RWPE1 (cell line): ENCODE results near the gene TLR2.
A peak's percentile ranks its signal among the peaks of the same experiment; 100 is the strongest.

Source experiments
- CTCF ChIA-PET: fragments of 350-600 bp; sonication (Branson Sonifier 250); formaldehyde crosslinking; extraction: SDS; loops from one replicate; lab custom pipeline; 2021; lab: Yijun Ruan, JAX
- POLR2A ChIA-PET: fragments of 400-600 bp; formaldehyde crosslinking; extraction: SDS; loops from one replicate; lab custom pipeline; 2020; ENCODE audit warnings: antibody characterized with exemption; ENCODE audit not compliant: low non-redundant PET; lab: Yijun Ruan, JAX
- DNase-seq: peaks from one replicate; pipeline ENCODE4 v3.0.0; 2012; ENCODE audit warnings: low spot score
- H3K27ac ChIP-seq: fragments of 450-650 bp; 2 replicates; pipeline ENCODE4 v1.5.1; 2017
- CTCF ChIP-seq: fragments of 450-650 bp; conservative IDR thresholded peaks from 2 replicates; pipeline ENCODE4 v1.5.1; 2017; ENCODE audit warnings: low read depth, mild to moderate bottlenecking

TLR2 gene

GRCh38 chr4:153639833-153640802 lies 44.0 kb upstream of the TLR2 start:
- H3K27ac ChIP-seq = no peak overlapping the region
- DNase-seq = no peak
- CTCF ChIA-PET = no interaction called here
- POLR2A ChIA-PET = no interaction called here
- TF ChIP-seq CTCF = no peak

- no peak for TF ChIP-seq CTCF
- POLR2A ChIA-PET = no interaction called here
- no peak for DNase-seq
- CTCF ChIA-PET = no interaction called here
- no peak overlapping the region for H3K27ac ChIP-seq
These were observed 42.5 kb upstream of the TLR2 start for GRCh38 chr4:153641532-153641931.

GRCh38 chr4:153643406-153644383 lies 40.4 kb upstream of the TLR2 start:
- peak; percentile 61 for DNase-seq
- ChIA-PET POLR2A (no interaction called here), CTCF (interaction anchor here (0.5 to 1.7 kb wide), 8 partner anchors 9 to 508 kb away, joined by 3 to 8 read pairs (median 4); no protein-coding TSS in a partner anchor)
- peak; percentile 58 for TF ChIP-seq CTCF
- no peak overlapping the region for H3K27ac ChIP-seq

GRCh38 chr4:153645183-153645582 lies 38.9 kb upstream of the TLR2 start:
- ChIA-PET POLR2A (no interaction called here), CTCF (interaction anchor here (0.6 kb wide), 1 partner anchor 103 kb away, joined by 3 read pairs; no protein-coding TSS in a partner anchor)
- DNase-seq = no peak
- no peak overlapping the region for H3K27ac ChIP-seq
- TF ChIP-seq CTCF = no peak

- POLR2A ChIA-PET = no interaction called here
- no peak for DNase-seq
- CTCF ChIA-PET = no interaction called here
- no peak for TF ChIP-seq CTCF
- no peak overlapping the region for H3K27ac ChIP-seq
These were observed 37.8 kb upstream of the TLR2 start for GRCh38 chr4:153646261-153646660.

- POLR2A ChIA-PET = no interaction called here
- H3K27ac ChIP-seq = no peak overlapping the region
- DNase-seq = no peak
- no peak for TF ChIP-seq CTCF
- CTCF ChIA-PET = no interaction called here
These were observed 37.1 kb upstream of the TLR2 start for GRCh38 chr4:153646978-153647377.
